ENCODE results near the gene NTN3. TPM values are rescaled to one million over a fixed set of nuclear protein-coding genes. Genes with fewer than 3 reads are reported as not detected.
A peak's percentile ranks its signal among the peaks of the same experiment; 100 is the strongest.

NTN3 gene
- total RNA-seq, 6 donors from 2014 or later: not detected

- TF ChIP-seq POLR2AphosphoS5 (IDR thresholded peaks at IDR 0.05) (peak in 1 of 2 donors; percentile 9), POLR2A (IDR thresholded peaks at IDR 0.05) (peak in 1 of 4 donors; percentile 58), EP300 (IDR thresholded peaks at IDR 0.05) (no peak), CTCF (IDR thresholded peaks at IDR 0.05) (no peak)
- peaks cover 0 to 9% (median 3%) of the 10 kb centered on the region in 4 donors for H3K36me3 ChIP-seq
- H3K27me3 ChIP-seq: no peaks in the 10 kb centered on the region
- ATAC-seq (ENCODE audit: low FRiP score in 2 of 2) (peak in 1 of 2 donors; percentile 1), DNase-seq (no peak)
- WGBS, 2 donors: 25 to 54% methylated on average over 8 to 14 of the region's 14 CpGs
- no peaks in the 10 kb centered on the region for H3K9me3 ChIP-seq
- H3K4me1 ChIP-seq: peaks cover 59 to 77% (median 71%) of the 10 kb centered on the region in 4 donors
- H3K27ac ChIP-seq: peak overlapping the region; percentile 98 to 100 (median 99)
- peak overlapping the region; percentile 77 to 90 (median 82) for H3K4me3 ChIP-seq
Observed at GRCh38 chr16:2515180-2515851, 44.2 kb downstream of the NTN3 start.

DNA sequence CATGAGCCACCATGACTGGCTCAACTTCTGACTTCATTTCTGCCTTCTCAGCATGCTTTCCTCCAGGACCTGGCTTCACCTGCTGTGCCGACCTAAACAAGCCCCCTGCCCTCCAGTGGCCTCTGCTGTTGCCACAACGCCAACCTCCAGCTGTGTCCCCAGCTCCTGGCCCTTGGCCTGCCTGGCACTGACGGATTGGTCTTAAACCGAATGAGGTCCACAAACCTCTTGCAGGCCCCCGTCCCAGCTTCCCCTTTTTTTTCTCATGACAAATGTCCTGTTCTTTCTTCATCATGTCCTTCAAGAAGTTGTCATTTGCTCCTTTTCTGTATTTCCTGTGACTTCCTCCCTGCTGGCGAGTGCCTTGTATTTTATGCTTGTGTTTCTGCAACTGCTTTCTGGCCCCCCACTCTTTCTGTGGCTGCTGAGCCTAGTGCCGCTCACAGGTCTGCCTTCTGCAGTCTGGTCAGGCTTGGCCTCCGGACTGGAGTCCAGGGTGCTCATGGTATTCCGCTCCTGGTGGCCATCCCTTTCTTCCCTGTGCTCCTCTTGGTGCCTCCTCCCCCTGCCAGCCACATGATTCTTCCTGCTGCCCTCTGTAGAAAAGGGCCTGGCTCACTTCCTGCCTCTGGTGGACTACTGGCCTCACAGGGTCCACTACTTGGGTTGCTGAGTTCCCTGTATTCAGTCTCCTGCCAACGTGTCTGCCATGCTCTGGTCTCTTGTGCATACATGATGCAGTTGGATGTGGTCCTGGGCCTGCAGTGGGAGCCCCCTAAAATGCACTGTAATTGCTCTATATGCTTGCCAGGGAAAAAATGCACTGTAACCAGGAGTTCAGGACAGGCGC, 45.5 kb downstream of the NTN3 start:
- TF ChIP-seq POLR2A (IDR thresholded peaks at IDR 0.05) (peak in 2 of 4 donors; percentile 19 to 52), POLR2AphosphoS5 (IDR thresholded peaks at IDR 0.05) (no peak), CTCF (IDR thresholded peaks at IDR 0.05) (peak in 1 of 6 experiments; percentile 6)
- ATAC-seq (ENCODE audit: low FRiP score in 2 of 2) (no peak), DNase-seq (peak in 1 of 2 donors; percentile 48)
- Histone ChIP-seq H3K27me3 (no peaks in the 10 kb centered on the region), H3K27ac (peak overlapping the region; percentile 98 to 100 (median 99)), H3K36me3 (peaks cover 0 to 9% (median 3%) of the 10 kb centered on the region in 4 donors), H3K4me3 (peak overlapping the region in 3 of 4 donors; percentile 82 to 90 (median 83)), H3K9me3 (no peaks in the 10 kb centered on the region), H3K4me1 (peaks cover 67 to 84% (median 75%) of the 10 kb centered on the region in 4 donors)
- WGBS, 2 donors: 45 to 59% methylated on average over 9 to 10 of the region's 11 CpGs

GRCh38 chr16:2517954-2518605, 47.0 kb downstream of the NTN3 start:
- Histone ChIP-seq H3K4me3 (peak overlapping the region in 1 of 4 donors; percentile 73), H3K36me3 (peaks cover 0 to 19% (median 5%) of the 10 kb centered on the region in 4 donors), H3K9me3 (no peaks in the 10 kb centered on the region), H3K27me3 (no peaks in the 10 kb centered on the region), H3K27ac (peak overlapping the region; percentile 98 to 100 (median 99)), H3K4me1 (peaks cover 61 to 76% (median 65%) of the 10 kb centered on the region in 4 donors)
- no peak for TF ChIP-seq POLR2AphosphoS5 (IDR thresholded peaks at IDR 0.05)
- no peak for TF ChIP-seq EP300 (IDR thresholded peaks at IDR 0.05)
- TF ChIP-seq CTCF (IDR thresholded peaks at IDR 0.05): no peak
- no peak for TF ChIP-seq POLR2A (IDR thresholded peaks at IDR 0.05)
- 76 to 81% methylated on average over 12 of the region's 12 CpGs for WGBS, 2 donors
- ATAC-seq (ENCODE audit: low FRiP score in 2 of 2): no peak
- peak in 1 of 2 donors; percentile 45 for DNase-seq

GRCh38 chr16:2518823-2519710, 48.0 kb downstream of the NTN3 start:
- DNase-seq: peak; percentile 37 to 86
- H3K4me3 ChIP-seq: peak overlapping the region in 3 of 4 donors; percentile 73 to 91 (median 73)
- peak in 1 of 6 experiments; percentile 11 for TF ChIP-seq CTCF (IDR thresholded peaks at IDR 0.05)
- TF ChIP-seq POLR2A (IDR thresholded peaks at IDR 0.05): no peak
- H3K4me1 ChIP-seq: peaks cover 60 to 73% (median 61%) of the 10 kb centered on the region in 4 donors
- peaks cover 0 to 28% (median 15%) of the 10 kb centered on the region in 4 donors for H3K36me3 ChIP-seq
- no peak for ATAC-seq (ENCODE audit: low FRiP score in 2 of 2)
- peak overlapping the region; percentile 98 to 100 (median 99) for H3K27ac ChIP-seq
- no peaks in the 10 kb centered on the region for H3K9me3 ChIP-seq
- 80% methylated on average over 25 to 39 of the region's 39 CpGs for WGBS, 2 donors
- H3K27me3 ChIP-seq: no peaks in the 10 kb centered on the region
